Kidney epithelial cell (primary cell): ENCODE results near the gene WNT2B. TPM values are rescaled to one million over a fixed set of nuclear protein-coding genes. Genes with fewer than 3 reads are reported as not detected.

Experiments
- DNase-seq: peaks from one replicate; pipeline ENCODE4 v3.0.0-alpha.2; 2010; ENCODE audit warnings: low read depth
- H3K27me3 ChIP-seq: 2 replicates; pipeline ENCODE4 v1.6.0; 2011; ENCODE audit warnings: low read length; ENCODE audit not compliant: control insufficient read depth, insufficient read depth
- H3K36me3 ChIP-seq: 2 replicates; pipeline ENCODE4 v1.5.1; 2011; ENCODE audit warnings: low read length; ENCODE audit not compliant: control insufficient read depth, insufficient read depth
- H3K4me3 ChIP-seq: 2 replicates; pipeline ENCODE4 v1.5.1; 2011; ENCODE audit warnings: low read depth, mild to moderate bottlenecking, control low read depth, low read length
- total RNA-seq: library from RNA; depleted of rRNA; stranded (reverse); fragments of >200 nt; gene quantifications from 2 replicates; pipeline ENCODE4 v1.2.3, GENCODE V29; 2015
- TF ChIP-seq, protein P1 (sequence below): IDR thresholded peaks from 2 replicates; pipeline ENCODE4 v1.5.1; 2011; ENCODE audit warnings: mild to moderate bottlenecking, moderate library complexity, low read length, control low read depth, inconsistent platforms; ENCODE audit not compliant: insufficient read depth, poor library complexity, severe bottlenecking

Gene WNT2B
- 1.3 and 1.6 TPM in 2 replicates for total RNA-seq

DNA sequence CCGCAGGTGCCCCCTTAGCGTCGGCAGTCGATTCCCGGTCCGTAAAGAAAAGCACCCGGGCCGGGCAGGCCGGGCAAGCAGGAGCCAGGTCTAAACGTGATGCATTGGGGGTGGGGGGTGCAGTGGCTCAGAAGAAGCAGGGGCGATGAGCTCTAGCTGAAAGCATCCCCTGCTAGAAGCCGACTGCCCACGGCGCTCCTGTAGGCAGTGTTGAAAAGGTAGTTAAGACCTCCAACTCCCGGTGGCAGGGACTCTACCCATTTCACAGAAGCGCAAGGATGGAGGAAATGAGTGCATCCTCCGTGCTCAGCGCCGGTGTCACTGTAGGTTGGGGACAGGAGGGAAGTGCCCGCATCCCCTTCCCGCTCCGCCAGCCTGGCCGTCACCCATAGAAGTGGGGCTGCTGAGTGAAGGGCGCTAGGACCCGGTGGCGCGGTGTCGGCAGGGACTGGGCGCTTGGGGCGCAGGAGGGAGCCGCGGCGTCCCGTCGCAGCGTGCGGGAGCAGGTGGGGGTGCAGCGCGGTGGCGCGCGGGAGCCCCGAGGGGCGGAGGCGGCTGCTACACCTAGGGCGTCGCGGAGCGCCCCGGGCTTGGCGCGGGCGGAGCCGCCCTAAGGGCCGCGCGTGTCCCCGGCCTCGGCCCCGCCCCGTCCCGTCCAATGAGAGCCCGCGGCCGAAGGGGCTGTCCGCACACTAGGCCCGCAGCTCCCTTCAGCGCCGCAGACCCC, at the start of gene WNT2B:
Gene WNT2B, plus strand, starts transcription at position 688 of the 727 bp plus-strand sequence. CDS start 298 bp downstream, outside the sequence.
- peak within 1 kb of the TSS; percentile 29 for H3K4me3 ChIP-seq
- no peak for DNase-seq
- H3K36me3 ChIP-seq, result no peaks in the 10 kb centered on the region
- peaks cover 30% of the 10 kb centered on the region for H3K27me3 ChIP-seq
- TF ChIP-seq, protein P1, sequence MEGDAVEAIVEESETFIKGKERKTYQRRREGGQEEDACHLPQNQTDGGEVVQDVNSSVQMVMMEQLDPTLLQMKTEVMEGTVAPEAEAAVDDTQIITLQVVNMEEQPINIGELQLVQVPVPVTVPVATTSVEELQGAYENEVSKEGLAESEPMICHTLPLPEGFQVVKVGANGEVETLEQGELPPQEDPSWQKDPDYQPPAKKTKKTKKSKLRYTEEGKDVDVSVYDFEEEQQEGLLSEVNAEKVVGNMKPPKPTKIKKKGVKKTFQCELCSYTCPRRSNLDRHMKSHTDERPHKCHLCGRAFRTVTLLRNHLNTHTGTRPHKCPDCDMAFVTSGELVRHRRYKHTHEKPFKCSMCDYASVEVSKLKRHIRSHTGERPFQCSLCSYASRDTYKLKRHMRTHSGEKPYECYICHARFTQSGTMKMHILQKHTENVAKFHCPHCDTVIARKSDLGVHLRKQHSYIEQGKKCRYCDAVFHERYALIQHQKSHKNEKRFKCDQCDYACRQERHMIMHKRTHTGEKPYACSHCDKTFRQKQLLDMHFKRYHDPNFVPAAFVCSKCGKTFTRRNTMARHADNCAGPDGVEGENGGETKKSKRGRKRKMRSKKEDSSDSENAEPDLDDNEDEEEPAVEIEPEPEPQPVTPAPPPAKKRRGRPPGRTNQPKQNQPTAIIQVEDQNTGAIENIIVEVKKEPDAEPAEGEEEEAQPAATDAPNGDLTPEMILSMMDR, result no peak

DNA sequence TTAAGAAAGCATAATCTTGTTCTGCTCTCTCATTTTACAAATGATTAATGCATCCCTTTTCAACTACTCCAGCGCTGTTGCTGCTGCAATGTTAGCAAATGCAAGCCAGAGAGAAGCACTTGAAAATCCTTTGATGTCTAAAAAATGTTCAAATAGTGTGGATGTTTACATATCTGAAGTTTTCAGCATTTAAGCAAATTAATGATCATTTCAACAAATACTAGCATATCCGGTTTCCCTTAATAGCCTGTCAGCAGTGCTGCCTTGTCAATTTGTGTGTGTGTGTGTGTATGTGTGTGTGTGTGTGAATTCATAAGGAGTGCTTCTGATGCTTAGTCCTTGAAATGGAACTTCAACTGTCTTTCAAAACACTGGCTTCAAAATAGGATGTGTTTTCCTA, 48.1 kb upstream of the WNT2B start:
- Histone ChIP-seq H3K27me3 (no peaks in the 10 kb centered on the region), H3K36me3 (peaks cover 2% of the 10 kb centered on the region), H3K4me3 (no peak overlapping the region)
- TF ChIP-seq, protein P1, result no peak
- no peak for DNase-seq

DNA sequence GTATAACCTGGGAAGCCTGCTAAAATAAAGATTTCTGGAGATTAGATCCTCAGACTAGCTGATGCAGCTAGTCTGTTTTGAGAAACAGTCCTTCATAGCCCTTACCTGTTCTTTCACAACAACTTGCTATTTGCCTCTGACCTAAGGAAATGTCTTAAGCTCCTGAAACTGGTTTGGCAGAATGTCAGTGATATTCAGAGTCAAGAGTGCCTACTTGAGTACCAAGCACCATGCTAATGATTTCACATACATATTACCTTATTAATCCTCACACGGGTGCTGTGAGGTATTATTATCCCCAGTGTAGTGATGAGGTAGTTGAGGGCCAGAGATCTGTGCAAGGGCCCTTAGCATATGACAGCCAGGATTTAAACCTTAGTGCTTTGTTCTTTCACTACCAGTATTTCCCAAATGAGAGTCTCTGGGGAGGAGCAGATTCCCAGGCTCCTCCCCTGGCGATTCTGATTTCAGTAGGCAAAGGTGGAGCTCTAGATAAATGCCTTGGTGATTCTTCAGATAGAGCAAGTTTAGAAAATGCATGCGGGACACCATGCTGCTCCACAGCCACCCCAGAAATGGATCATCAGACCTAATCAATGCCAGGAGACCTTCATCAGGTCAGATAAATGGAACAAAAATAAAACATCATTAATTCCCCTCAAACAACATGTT, 47.4 kb upstream of the WNT2B start:
- no peak for DNase-seq
- Histone ChIP-seq H3K27me3 (no peaks in the 10 kb centered on the region), H3K36me3 (no peaks in the 10 kb centered on the region), H3K4me3 (no peak overlapping the region)
- TF ChIP-seq, protein P1, result no peak

DNA sequence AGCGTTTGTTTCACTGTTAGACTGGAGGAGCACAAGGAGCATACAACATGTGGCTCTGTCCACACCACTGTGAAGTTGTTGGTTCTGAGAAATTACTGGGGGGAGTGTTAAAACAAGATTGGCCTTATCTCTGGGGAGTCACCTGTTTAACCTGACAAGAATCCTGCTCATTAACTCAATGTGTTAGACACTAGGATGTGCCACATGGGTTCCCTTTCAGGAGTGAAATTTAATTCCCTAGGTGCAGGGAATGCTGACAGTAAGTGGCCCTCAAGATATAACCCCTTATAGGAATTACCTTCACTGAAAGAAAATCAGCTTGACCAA, 45.8 kb upstream of the WNT2B start:
- H3K36me3 ChIP-seq, result no peaks in the 10 kb centered on the region
- TF ChIP-seq, protein P1, result no peak
- no peak overlapping the region for H3K4me3 ChIP-seq
- DNase-seq, result no peak
- H3K27me3 ChIP-seq, result no peaks in the 10 kb centered on the region

- Histone ChIP-seq H3K36me3 (no peaks in the 10 kb centered on the region), H3K4me3 (no peak overlapping the region), H3K27me3 (no peaks in the 10 kb centered on the region)
- DNase-seq, result no peak
- TF ChIP-seq, protein P1, result no peak
Measured at GRCh38 chr1:112464501-112464900, 44.3 kb upstream of the WNT2B start.
